Measurements from ENCODE around the gene FILIP1.

GRCh38 chr6:75396005-75396800 lies 97.4 kb downstream of the FILIP1 start:
- TF ChIP-seq CTCF (IDR thresholded peaks at IDR 0.05), result no peak
- no peak for TF ChIP-seq EP300 (IDR thresholded peaks at IDR 0.05)
